Measurements from ENCODE around the gene SURF1.
"Not testable (repeated sequence)": the region's sequence is repeated elsewhere in the genome, so short reads cannot be mapped to it uniquely, and the experiment has no call there.

The SURF1 gene

DNA sequence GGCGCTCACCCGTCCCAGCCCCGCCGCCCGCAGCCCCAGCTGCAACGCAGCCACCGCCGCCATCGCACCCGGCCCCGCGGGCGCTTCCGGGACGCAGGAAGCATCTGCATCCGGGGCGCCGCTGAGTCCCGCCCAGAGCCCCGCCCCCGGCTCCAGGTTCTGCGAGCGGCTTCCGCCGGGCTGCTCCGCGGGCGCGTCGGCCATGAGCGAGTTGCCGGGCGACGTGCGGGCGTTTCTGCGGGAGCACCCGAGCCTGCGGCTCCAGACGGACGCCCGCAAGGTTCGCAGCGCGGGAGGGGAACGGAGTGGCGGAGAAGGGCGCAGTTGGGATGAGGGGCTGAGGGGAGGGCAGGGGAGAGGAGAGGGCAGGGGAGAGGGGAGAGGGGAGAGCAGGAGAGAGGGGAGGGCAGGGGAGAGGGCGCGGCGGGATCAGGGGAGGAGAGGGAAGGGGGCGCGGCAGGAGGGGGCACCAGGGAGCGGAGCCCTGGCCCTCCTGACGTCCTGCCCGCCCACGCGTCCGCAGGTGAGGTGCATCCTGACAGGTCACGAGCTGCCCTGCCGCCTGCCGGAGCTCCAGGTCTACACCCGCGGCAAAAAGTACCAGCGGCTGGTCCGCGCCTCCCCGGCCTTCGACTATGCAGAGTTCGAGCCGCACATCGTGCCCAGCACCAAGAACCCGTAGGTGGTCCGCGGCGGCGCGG lies at the start of gene SURF1, which contains the start of gene SURF2:
TSS of gene SURF1 (minus strand) at position 97 of the 701 bp plus-strand sequence. CDS start at position 63, 34 bp downstream.
TSS of gene SURF2 (plus strand) at position 160 of the 701 bp plus-strand sequence. CDS start at position 203, 43 bp downstream.
- no peak for DNase-seq (ENCODE audit: low read depth in 2 of 2)

DNA sequence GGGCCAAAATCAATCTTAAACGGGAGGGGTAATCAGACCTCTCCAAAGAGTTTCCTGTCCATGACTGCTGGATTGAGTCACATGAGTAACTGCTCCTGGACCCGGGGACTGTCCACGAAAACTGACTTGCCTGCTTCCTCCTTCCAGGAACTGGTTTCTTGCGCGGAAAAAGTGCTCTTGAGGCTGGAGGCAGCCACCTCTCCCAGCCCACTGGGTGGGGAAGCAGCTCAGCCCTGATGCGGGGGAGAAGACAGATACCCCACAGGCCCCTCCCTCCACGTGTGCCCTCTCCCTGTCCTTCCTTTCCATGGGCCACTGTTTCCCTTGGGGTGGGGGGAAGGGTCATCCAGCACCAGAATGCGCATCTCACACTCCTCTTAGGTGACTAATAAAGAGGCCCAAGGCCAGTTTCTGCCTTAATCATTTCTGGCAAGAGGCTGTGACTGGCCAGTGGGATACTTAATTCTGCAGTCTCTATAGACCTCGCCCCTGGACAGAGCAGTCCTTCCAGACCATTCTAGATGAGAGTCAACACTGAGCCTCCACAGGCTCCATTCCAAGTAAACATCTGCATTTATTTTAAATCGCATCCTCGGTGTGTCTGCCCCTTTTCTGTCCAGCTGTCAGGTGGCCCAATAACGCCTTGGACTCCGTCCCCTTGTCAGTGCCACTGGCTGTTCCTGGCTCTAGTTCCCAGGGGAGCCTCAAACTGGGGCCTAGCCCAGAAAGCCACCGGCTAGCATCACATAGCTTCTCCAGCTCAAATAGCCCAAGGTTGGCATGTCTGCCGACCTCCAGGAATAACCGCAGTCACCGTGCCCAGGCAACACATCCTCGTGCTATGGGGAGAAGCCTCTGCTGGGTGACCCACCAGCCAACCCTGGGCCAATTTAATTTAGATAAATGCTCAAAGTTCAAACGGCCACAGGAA lies 49.5 kb upstream of the SURF1 start:
- no peak for DNase-seq (ENCODE audit: low read depth in 2 of 2)

DNA sequence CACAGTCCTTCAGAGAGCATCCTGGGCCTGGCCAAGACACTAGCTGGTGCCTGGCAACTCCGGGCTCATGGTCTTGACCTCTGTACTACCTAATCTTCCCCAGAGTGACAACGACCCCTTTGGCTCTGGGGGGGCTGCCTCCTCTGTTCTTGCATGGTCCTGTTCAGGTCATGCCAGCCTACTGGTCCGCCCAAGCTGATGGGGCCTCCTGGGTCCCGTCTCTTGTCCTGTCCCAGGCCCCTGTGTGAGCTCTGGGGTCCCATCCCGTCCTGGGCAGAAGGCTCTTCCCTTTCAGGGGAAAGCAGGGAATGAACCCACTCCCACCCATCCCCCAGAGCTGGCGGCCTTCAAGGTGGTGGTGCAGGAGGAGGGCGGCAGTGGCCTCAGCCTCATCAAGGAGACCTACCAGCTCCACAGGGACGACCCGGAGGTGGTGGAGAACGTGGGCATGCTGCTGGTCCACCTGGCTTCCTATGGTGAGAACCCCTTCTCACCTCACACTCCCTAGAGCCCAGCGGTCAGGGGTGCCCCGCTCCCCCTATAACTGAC lies 48.2 kb upstream of the SURF1 start:
- DNase-seq (ENCODE audit: low read depth in 2 of 2), result no peak

DNA sequence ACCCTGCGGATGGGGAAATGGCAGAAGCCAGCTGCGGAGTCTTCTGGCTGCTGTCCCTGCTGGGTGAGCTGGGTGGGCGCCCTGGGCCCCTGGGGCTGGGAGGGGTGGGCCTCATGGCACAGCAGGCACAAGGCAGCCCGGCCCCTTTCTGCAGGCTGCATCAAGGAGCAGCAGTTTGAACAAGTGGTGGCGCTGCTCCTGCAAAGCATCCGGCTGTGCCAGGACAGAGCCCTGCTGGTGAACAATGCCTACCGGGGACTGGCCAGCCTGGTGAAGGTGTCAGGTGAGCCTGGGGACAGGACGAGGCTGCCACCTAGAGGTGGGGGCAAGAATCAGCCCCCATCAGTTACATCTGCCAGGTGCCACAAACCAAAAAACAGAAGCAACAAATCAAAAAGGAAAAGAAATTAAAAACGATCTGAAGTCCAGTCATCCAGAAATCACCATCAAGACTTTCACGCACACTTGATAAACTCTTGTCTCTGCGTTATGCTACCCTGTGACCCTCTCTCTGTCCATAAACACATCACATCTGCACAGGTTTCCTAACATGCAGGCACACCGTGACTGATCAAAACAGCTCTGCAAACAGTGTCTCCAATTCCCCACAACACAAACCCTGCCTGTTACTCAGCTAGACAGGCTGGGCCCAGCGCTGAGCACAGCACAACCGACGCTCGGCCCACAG lies 47.6 kb upstream of the SURF1 start:
- DNase-seq (ENCODE audit: low read depth in 2 of 2), result no peak

GRCh38 chr9:133402689-133403088 lies 46.4 kb upstream of the SURF1 start:
- no peak for DNase-seq (ENCODE audit: low read depth in 2 of 2)

DNA sequence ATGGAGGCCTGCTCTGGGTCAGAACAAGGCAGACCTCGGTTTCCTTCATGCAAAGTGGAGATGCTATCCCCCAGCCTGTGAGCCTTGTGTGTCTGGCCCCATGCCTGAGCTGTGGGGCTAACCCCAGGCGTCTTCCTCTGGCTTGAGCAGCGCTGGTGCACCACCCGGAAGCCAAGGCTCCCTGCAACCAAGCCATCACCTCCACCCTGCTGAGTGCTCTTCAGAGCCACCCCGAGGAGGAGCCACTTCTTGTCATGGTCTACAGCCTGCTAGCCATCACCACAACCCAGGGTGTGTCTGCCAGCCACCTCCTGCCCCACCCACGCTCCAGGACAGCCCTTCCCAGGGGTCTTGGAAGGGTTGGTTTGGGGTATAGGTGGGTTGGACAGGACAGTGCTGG lies 45.3 kb upstream of the SURF1 start:
- no peak for DNase-seq (ENCODE audit: low read depth in 2 of 2)

DNA sequence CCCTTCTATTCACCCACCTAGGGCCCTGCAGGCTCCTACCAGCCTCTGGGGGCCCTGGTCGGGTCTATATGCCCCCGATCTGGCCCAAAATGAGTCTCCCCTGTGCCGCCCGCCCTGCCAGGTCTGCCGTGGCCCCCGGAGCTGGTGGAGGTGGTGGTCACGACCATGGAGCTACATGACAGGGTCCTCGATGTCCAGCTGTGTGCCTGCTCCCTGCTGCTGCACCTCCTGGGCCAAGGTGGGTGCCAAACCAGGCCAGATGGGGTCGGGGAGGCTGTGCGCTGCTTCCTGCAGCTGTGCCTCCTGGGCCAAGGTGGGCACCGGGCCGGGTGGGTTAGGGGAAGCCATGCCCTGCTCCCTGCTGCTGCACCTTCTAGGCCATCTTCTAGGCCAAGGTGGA lies 44.0 kb upstream of the SURF1 start:
- no peak for DNase-seq (ENCODE audit: low read depth in 2 of 2)

GRCh38 chr9:133397895-133398294 lies 41.6 kb upstream of the SURF1 start:
- no peak for DNase-seq (ENCODE audit: low read depth in 2 of 2)

- no peak for DNase-seq (ENCODE audit: low read depth in 2 of 2)
Observed at GRCh38 chr9:133397370-133397769, 41.1 kb upstream of the SURF1 start.

GRCh38 chr9:133396952-133397351 lies 40.7 kb upstream of the SURF1 start:
- DNase-seq (ENCODE audit: low read depth in 2 of 2), result no peak

- no peak for DNase-seq (ENCODE audit: low read depth in 2 of 2)
Observed at GRCh38 chr9:133394687-133395271, 38.5 kb upstream of the SURF1 start.

DNA sequence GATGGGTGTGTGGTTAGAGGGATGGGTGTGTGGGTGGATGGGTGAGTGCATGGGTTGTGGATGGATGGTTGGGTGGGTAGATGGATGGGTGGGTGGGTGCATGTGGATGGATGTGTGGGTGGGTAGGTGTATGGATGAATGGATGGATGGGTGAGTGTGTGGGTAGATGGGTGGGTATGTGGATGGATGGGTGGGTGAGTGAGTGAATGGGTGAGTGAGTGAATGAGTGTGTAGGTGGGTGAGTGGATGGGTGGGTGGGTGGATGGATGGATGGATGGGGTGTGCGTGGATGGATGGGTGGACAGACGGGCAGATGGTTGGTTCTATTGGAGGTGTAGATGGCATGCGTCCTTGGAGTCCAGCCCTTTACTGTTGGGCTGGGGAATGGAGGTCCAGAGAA lies 37.1 kb upstream of the SURF1 start:
- DNase-seq (ENCODE audit: low read depth in 2 of 2), result no peak

- not testable (repeated sequence) for DNase-seq (ENCODE audit: low read depth in 2 of 2)
Observed at GRCh38 chr9:133392308-133392707, 36.0 kb upstream of the SURF1 start.

GRCh38 chr9:133391449-133391848 lies 35.2 kb upstream of the SURF1 start:
- not testable (repeated sequence) for DNase-seq (ENCODE audit: low read depth in 2 of 2)

GRCh38 chr9:133390713-133391112 lies 34.4 kb upstream of the SURF1 start:
- no peak for DNase-seq (ENCODE audit: low read depth in 2 of 2)

DNA sequence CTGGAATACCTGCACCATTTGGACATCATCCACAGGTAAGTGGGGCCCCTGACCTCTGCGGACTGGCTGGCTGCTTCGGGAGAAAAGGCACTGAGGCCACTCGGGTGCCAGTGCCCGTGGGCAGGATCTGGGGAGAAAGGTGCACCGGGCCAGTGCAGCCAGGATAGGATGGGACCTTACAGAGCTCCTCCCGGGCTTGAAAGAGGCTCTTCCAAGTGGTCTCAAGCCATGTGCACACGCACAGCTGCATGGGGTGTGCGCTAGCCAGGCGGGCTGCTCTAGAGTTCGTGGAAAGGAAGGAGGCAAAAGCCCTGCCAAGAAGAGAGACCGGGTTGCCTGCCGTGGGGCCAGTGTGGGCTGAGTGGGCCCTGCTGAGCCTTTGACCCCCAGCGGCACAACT lies 33.3 kb upstream of the SURF1 start:
- DNase-seq (ENCODE audit: low read depth in 2 of 2), result no peak

DNA sequence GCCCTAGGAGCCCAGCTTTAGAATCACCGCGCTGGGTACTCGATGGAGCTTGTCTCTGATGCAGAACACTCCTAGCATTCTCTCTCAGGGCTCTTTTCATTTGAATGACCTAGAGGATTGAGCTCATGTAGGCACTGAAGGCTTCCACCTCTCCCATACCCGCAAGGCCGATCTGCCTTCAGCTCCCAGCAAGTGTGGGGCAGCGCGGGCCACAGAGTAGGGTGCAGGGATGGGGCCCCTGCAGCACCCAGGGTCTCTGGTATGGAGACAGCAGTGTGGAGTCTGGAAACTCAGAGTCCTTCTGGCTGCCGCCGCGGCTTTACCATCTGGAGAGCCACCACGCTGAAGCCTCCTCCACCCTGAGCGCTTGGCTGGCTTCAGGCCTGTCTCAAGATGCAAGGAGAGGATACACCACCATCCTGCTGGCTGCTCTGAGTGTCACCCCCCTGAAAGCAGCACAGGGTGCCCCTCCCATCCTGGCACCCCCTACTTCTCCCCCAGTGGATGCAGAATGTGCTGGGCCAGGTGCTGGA lies 32.8 kb upstream of the SURF1 start:
- no peak for DNase-seq (ENCODE audit: low read depth in 2 of 2)

DNA sequence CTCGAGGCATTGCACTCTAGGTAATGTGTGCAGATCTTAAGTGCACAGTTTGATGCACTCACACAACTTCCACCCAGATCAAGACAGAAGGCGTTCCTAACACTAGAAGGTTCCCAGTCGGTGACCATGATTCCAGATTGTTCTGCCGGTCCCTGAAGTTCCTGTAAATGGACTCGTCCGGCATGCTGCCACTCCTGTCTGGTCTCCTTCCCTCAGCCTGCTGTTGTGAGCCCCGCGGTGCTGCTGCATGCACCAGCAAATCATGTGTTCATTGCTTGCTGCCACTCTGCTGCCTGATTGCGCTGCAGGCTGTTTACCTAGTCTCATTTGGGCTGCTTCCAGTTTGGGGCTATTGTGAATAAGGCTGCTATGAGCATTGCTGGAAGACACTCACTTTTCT lies 31.4 kb upstream of the SURF1 start:
- DNase-seq (ENCODE audit: low read depth in 2 of 2), result no peak

DNA sequence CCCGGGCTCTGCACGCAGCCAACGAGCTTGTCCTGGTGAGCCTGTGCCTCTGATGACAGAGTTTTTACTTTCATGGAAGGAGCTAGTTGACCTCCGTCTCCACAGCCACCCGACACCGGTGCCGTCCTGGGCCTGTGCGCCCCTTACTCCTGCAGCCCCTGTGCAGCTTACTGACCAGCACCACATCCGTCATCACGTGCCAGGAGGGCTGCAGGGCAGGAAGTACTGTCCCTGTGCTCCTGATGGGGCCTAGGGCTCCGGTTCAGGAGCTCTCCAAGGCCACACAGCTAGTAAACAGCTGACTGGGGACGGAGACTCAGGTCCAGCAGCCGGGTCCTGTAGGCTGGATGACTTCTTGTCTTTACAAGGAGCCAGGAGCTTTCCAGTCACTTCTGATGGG lies 30.1 kb upstream of the SURF1 start:
- no peak for DNase-seq (ENCODE audit: low read depth in 2 of 2)

- DNase-seq (ENCODE audit: low read depth in 2 of 2), result no peak
Observed at GRCh38 chr9:133385452-133385851, 29.2 kb upstream of the SURF1 start.

GRCh38 chr9:133384736-133385321 lies 28.5 kb upstream of the SURF1 start:
- no peak for DNase-seq (ENCODE audit: low read depth in 2 of 2)
